K562 (cell line): Measurements from ENCODE around the gene MMP28. TPM values are rescaled to one million over a fixed set of nuclear protein-coding genes. Genes with fewer than 3 reads are reported as not detected.
A peak's percentile ranks its signal among the peaks of the same experiment; 100 is the strongest.

Experiments used
- ATAC-seq: fragments of 200-7000 bp; cut with Tn5 transposase; 3 replicates; pipeline ENCODE4 v1.9.1; 2020; ENCODE audit warnings: moderate library complexity
- BruUV-seq: library from RNA; stranded (reverse); fragments of 400-500 nt; replicated peaks from 2 replicates; lab custom pipeline; 2021; lab: Mats Ljungman, UMichigan
- CTCF ChIA-PET: fragments of 300-600 bp; formaldehyde crosslinking; extraction: SDS; loops from one replicate; lab custom pipeline; 2021; ENCODE audit warnings: low intra/inter-chr PET ratio; lab: Yijun Ruan, JAX
- POLR2A ChIA-PET: fragments of 300-600, 350-650 bp; sonication (Branson Sonifier 250); formaldehyde crosslinking; extraction: SDS; loops from one replicate; lab custom pipeline; 2021; ENCODE audit warnings: antibody characterized with exemption, inconsistent platforms; lab: Yijun Ruan, JAX
- DNase-seq, 4 experiments: peaks; one replicate each; pipeline versions ENCODE4 v3.0.0 to v3.0.0-alpha.2; 2011 to 2018; ENCODE audit warnings: low spot score in 3 of 4, mixed read lengths in 3 of 4; ENCODE audit errors: extremely low read depth in 1 of 4
- FAIRE-seq: peaks from 2 replicates; lab custom pipeline; 2011; peaks lifted over from hg19 to GRCh38; lab: Jason Lieb, UNC
- H2AFZ ChIP-seq: 2 replicates; pipeline ENCODE4 v1.6.0; 2011; ENCODE audit warnings: low read depth, low read length, control low read depth, inconsistent platforms
- H3K27ac ChIP-seq: fragments of 200-600 bp; 3 replicates; pipeline ENCODE4 v1.8.0; 2011; ENCODE audit warnings: low read depth, mild to moderate bottlenecking, control low read depth, inconsistent platforms, low read length, moderate library complexity, mixed read lengths; ENCODE audit errors: extremely low read depth
- H3K27me3 ChIP-seq, 2 experiments: fragments of 300-600 bp in 1 of 2; 2 replicates in 1 of 2; 3 replicates in 1 of 2; pipeline versions ENCODE4 v1.6.0 to v1.8.0; 2011; ENCODE audit warnings: inconsistent platforms in 2 of 2, low read length in 2 of 2, mild to moderate bottlenecking in 1 of 2, mixed read lengths in 1 of 2, moderate library complexity in 1 of 2; ENCODE audit not compliant: control insufficient read depth in 2 of 2, insufficient read depth in 2 of 2
- H3K36me3 ChIP-seq: fragments of 300-600 bp; 3 replicates; pipeline ENCODE4 v1.8.0; 2011; ENCODE audit warnings: mild to moderate bottlenecking, low read length, inconsistent platforms; ENCODE audit not compliant: control insufficient read depth, insufficient read depth
- H3K4me1 ChIP-seq, 2 experiments: fragments of 200-600 bp in 1 of 2; replicated peaks in 1 of 2; 2 replicates in 1 of 2; 3 replicates in 1 of 2; pipeline versions ENCODE4 v1.5.1 to v1.8.0; 2011; ENCODE audit warnings: inconsistent platforms in 2 of 2, low read length in 2 of 2, mild to moderate bottlenecking in 1 of 2, mixed read lengths in 1 of 2, moderate library complexity in 1 of 2; ENCODE audit not compliant: control insufficient read depth in 2 of 2, insufficient read depth in 2 of 2
- H3K4me2 ChIP-seq: 2 replicates; pipeline ENCODE4 v1.6.1; 2011; ENCODE audit warnings: low read length, control low read depth, inconsistent platforms, mixed read lengths; ENCODE audit not compliant: insufficient read depth
- H3K4me3 ChIP-seq: fragments of 200-600 bp; sonication (generic), shearing (Covaris generic); 2 replicates; pipeline ENCODE4 v1.5.1; 2016; ENCODE audit warnings: control low read depth, inconsistent platforms
- H3K79me2 ChIP-seq: fragments of 200-600 bp; 3 replicates; pipeline ENCODE4 v1.8.0; 2011; ENCODE audit warnings: low read length, inconsistent platforms; ENCODE audit not compliant: control insufficient read depth, insufficient read depth
- H3K9ac ChIP-seq, 2 experiments: 2 replicates each; pipeline versions ENCODE4 v1.6.0 to v1.6.1; 2011; ENCODE audit warnings: low read depth in 2 of 2, low read length in 2 of 2, control low read depth in 1 of 2, inconsistent platforms in 1 of 2, mild to moderate bottlenecking in 1 of 2, mixed read lengths in 1 of 2; ENCODE audit not compliant: insufficient read depth in 1 of 2
- H3K9me1 ChIP-seq: one replicate; pipeline ENCODE4 v1.6.0; 2011; ENCODE audit warnings: inconsistent platforms, mild to moderate bottlenecking, low read length, moderate library complexity; ENCODE audit not compliant: control insufficient read depth, insufficient read depth
- H3K9me3 ChIP-seq: replicated peaks from 2 replicates; pipeline ENCODE4 v1.5.1; 2011; ENCODE audit warnings: low read depth, low read length, inconsistent platforms; ENCODE audit not compliant: control insufficient read depth, insufficient read depth
- H4K20me1 ChIP-seq: replicated peaks from 2 replicates; pipeline ENCODE4 v1.6.1; 2011; ENCODE audit warnings: low read length, inconsistent platforms, mixed read lengths; ENCODE audit not compliant: control insufficient read depth, insufficient read depth
- CBX3 ChIP-seq, 2 experiments: IDR thresholded peaks; 1 replicate in 1 of 2; 2 replicates in 1 of 2; pipeline ENCODE4 v1.6.1; 2012; ENCODE audit warnings: inconsistent platforms in 2 of 2, low read length in 2 of 2, borderline replicate concordance in 1 of 2, control low read depth in 1 of 2
- CHAMP1 ChIP-seq: fragments of 450-650 bp; IDR thresholded peaks from 2 replicates; pipeline ENCODE4 v1.6.1; 2016; ENCODE audit warnings: mild to moderate bottlenecking
- ETV1 ChIP-seq: fragments of 450-650 bp; conservative IDR thresholded peaks from 2 replicates; pipeline ENCODE4 v1.6.1; 2016; ENCODE audit warnings: missing genetic modification characterization, control low read depth, low read depth, missing compliant biosample characterization
- HMBOX1 ChIP-seq: sonication (generic); IDR thresholded peaks from 2 replicates; pipeline ENCODE4 v1.6.1; 2016
- KHSRP ChIP-seq: fragments of 450-650 bp; IDR thresholded peaks from 2 replicates; pipeline ENCODE4 v1.6.1; 2017
- PRMT5 ChIP-seq: sonication (generic); formaldehyde crosslinking; IDR thresholded peaks from 2 replicates; pipeline ENCODE4 v1.5.0; 2020; ENCODE audit warnings: missing genetic modification reagents
- ZBTB17 ChIP-seq: fragments of 450-650 bp; formaldehyde crosslinking; IDR thresholded peaks from 2 replicates; pipeline ENCODE4 v1.4.0; 2020; ENCODE audit warnings: mild to moderate bottlenecking
- ZC3H4 ChIP-seq: sonication (generic); formaldehyde crosslinking; IDR thresholded peaks from 2 replicates; pipeline ENCODE4 v1.9.0; 2021; ENCODE audit warnings: missing genetic modification reagents, borderline replicate concordance
- WGBS: fragments of 100-300 bp; shearing (Covaris generic); methylation state at CpG from one replicate; pipeline ENCODE4 v1.1.6; 2016; ENCODE audit warnings: low coverage, mixed read lengths; ENCODE audit not compliant: insufficient coverage; ENCODE audit errors: missing lambda C conversion rate; 5-methylcytosine and 5-hydroxymethylcytosine counted together
- in situ Hi-C: fragments of 300-500 bp; cut with MboI; formaldehyde crosslinking; loops from 4 replicates; pipeline ENCODE4 v1.15.0; 2018; ENCODE audit warnings: inconsistent platforms, mixed read lengths
- intact Hi-C: fragments of 100-400 bp; cut with micrococcal nuclease; formaldehyde crosslinking; loops from 2 replicates; pipeline ENCODE4 v1.14.2; 2022
- polyA plus RNA-seq, 8 experiments: library from polyadenylated mRNA; depleted of rRNA in 4 of 8; stranded (reverse) in 5 of 8; unstranded in 3 of 8; fragments of >200 nt; fragmentation: Nextera tagmentation in 2 of 8; fragmentation: Illumina TruSeq in 1 of 8; extraction: Ambion mirVana in 2 of 8; extraction: Trizol in 1 of 8; gene quantifications; 2 replicates each; pipeline versions ENCODE4 v1.2.1 to v1.2.3, GENCODE V29; 2011 to 2014; ENCODE audit warnings: inconsistent platforms in 1 of 8, missing spikeins in 1 of 8
- total RNA-seq, 7 experiments: library from RNA; depleted of rRNA in 6 of 7; stranded (reverse); fragments of >200 nt in 6 of 7; fragmentation: Illumina TruSeq in 2 of 7; extraction: Trizol in 2 of 7; gene quantifications; 2 replicates each; pipeline versions ENCODE4 v1.2.1 to v1.2.3, GENCODE V29; 2011 to 2021; ENCODE audit warnings: low replicate concordance in 1 of 7
- TF ChIP-seq, protein P1 (sequence below), 2 experiments: fragments of 450-650 bp; IDR thresholded peaks; 2 replicates each; pipeline ENCODE4 v1.6.1; 2018; ENCODE audit warnings: mild to moderate bottlenecking in 2 of 2, low read depth in 1 of 2; ENCODE audit not compliant: partially characterized antibody in 2 of 2

MMP28 gene
- total and polyA plus RNA-seq, 9 of the 15 experiments (the other 6 are each of a cell fraction or from before 2014, with no cell fraction given): not detected

DNA sequence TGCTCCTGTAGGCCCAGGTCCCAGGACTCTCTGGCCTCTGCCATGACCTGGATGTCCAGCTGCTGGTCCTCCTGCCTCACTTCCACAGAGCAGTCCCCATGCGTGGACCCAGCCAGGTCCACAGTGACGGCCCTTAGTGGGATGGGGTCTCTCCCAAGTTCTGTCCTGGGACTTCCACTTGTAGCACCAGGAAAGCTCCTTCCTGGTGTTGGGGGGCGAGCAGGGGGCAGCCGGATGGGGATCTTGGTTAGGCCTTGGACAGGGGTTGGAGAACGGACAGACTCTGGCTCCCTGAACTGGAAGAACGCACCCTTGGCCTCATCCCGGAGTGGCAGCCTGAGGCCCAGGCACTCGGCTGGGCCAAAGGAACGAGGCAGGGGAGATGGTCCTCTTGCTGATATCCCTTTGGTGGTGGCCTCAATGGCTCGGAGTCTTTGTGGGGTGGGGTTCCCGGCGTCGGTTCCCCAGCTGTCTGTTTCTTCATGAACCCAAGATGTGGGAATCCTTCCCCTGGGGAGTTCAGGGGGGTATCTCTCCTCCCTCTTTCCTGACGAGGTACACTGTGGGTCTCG lies 49.6 kb downstream of the MMP28 start:
- WGBS: 1% methylated on average over 14 of the region's 15 CpGs
- POLR2A ChIA-PET: no interaction called here

More for the DNA sequence above, 49.6 kb downstream of the MMP28 start:
- TF ChIP-seq CHAMP1 (no peak), ZC3H4 (CRISPR knock-in tag) (no peak), KHSRP (no peak), CBX3 (IDR thresholded peaks at IDR 0.05; ENCODE audit: borderline replicate concordance in 1 of 2, low read length in 2 of 2) (no peak), PRMT5 (CRISPR knock-in tag) (no peak), HMBOX1 (no peak), ETV1 (no peak), ZBTB17 (CRISPR knock-in tag) (no peak)
- TF ChIP-seq, protein P1, sequence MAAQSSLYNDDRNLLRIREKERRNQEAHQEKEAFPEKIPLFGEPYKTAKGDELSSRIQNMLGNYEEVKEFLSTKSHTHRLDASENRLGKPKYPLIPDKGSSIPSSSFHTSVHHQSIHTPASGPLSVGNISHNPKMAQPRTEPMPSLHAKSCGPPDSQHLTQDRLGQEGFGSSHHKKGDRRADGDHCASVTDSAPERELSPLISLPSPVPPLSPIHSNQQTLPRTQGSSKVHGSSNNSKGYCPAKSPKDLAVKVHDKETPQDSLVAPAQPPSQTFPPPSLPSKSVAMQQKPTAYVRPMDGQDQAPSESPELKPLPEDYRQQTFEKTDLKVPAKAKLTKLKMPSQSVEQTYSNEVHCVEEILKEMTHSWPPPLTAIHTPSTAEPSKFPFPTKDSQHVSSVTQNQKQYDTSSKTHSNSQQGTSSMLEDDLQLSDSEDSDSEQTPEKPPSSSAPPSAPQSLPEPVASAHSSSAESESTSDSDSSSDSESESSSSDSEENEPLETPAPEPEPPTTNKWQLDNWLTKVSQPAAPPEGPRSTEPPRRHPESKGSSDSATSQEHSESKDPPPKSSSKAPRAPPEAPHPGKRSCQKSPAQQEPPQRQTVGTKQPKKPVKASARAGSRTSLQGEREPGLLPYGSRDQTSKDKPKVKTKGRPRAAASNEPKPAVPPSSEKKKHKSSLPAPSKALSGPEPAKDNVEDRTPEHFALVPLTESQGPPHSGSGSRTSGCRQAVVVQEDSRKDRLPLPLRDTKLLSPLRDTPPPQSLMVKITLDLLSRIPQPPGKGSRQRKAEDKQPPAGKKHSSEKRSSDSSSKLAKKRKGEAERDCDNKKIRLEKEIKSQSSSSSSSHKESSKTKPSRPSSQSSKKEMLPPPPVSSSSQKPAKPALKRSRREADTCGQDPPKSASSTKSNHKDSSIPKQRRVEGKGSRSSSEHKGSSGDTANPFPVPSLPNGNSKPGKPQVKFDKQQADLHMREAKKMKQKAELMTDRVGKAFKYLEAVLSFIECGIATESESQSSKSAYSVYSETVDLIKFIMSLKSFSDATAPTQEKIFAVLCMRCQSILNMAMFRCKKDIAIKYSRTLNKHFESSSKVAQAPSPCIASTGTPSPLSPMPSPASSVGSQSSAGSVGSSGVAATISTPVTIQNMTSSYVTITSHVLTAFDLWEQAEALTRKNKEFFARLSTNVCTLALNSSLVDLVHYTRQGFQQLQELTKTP (IDR thresholded peaks at IDR 0.05; ENCODE audit: low read depth in 1 of 2, partially characterized antibody in 2 of 2): no peak
- no peak overlapping the region for H2AFZ ChIP-seq
- no peak overlapping the region for H3K4me3 ChIP-seq
- in situ Hi-C loops (loop anchor here (5.0 to 25.0 kb wide), 4 partner anchors 189 to 1309 kb away; partner anchors contain the start of genes NLE1 and UNC45B), intact Hi-C loops (loop anchor here (2.0 to 5.0 kb wide), 5 partner anchors 133 to 575 kb away; partner anchors contain the start of gene SLFN12L)
- no peak overlapping the region for H3K4me2 ChIP-seq
- H3K9me1 ChIP-seq: peaks cover 4% of the 10 kb centered on the region
- peak overlapping the region in 1 of 2 experiments; percentile 8; a peak in 1 of 4 replicates for H3K9ac ChIP-seq
- H3K27ac ChIP-seq: no peak overlapping the region
- H3K9me3 ChIP-seq: no peaks in the 10 kb centered on the region
- no peak for DNase-seq
- CTCF ChIA-PET: interaction anchor here (0.6 kb wide), 1 partner anchor 433 kb away, joined by 4 read pairs; no protein-coding TSS in a partner anchor
- no peaks in the 10 kb centered on the region for H3K36me3 ChIP-seq
- no peak for FAIRE-seq
- no peak for ATAC-seq
- peaks cover 9 to 26% of the 10 kb centered on the region in 2 experiments; a peak in 4 of 5 replicates for H3K4me1 ChIP-seq
- H3K27me3 ChIP-seq: peaks cover 16 to 77% of the 10 kb centered on the region in 2 experiments
- no TSS peak for BruUV-seq
- H3K79me2 ChIP-seq: no peaks in the 10 kb centered on the region
- H4K20me1 ChIP-seq: peaks cover 17% of the 10 kb centered on the region; the same call in 1 of the 2 replicates
